ENCODE measurements around the gene IL12B. TPM values are rescaled to one million over a fixed set of nuclear protein-coding genes. Genes with fewer than 3 reads are reported as not detected.
"Not testable (repeated sequence)": the region's sequence is repeated elsewhere in the genome, so short reads cannot be mapped to it uniquely, and the experiment has no call there.

The IL12B gene
- total and polyA plus RNA-seq, 12 donors = not detected

DNA sequence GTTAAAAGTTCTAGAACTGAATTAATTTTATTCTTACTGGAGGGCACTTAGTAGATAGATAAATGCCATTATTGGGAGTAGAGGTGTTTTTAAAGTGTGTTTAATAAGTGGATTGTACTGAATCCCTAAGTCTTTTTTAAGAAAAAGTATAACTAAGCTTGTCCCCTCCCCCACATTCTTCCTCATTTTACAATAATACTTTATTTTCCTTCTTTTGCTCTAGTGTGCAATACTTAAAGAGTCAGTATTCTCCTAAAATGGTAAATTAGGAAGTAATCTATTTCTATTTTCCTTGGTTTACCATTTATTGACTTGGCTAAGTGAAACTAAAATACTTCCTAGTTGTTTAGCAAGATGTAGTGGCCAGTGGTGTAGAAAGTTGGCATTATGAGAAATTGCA lies 55.6 kb downstream of the IL12B start:
- intact Hi-C loops (cut with DNase I) = no loop called here
- no peak overlapping the region for H3K4me3 ChIP-seq
- H3K4me1 ChIP-seq (replicated peaks in 1 of 2) = no peaks in the 10 kb centered on the region
- H3K36me3 ChIP-seq (replicated peaks in 1 of 2) = peaks cover 0 to 40% of the 10 kb centered on the region in 2 donors
- TF ChIP-seq POLR2A (IDR thresholded peaks at IDR 0.05) = no peak
- TF ChIP-seq, protein P1, sequence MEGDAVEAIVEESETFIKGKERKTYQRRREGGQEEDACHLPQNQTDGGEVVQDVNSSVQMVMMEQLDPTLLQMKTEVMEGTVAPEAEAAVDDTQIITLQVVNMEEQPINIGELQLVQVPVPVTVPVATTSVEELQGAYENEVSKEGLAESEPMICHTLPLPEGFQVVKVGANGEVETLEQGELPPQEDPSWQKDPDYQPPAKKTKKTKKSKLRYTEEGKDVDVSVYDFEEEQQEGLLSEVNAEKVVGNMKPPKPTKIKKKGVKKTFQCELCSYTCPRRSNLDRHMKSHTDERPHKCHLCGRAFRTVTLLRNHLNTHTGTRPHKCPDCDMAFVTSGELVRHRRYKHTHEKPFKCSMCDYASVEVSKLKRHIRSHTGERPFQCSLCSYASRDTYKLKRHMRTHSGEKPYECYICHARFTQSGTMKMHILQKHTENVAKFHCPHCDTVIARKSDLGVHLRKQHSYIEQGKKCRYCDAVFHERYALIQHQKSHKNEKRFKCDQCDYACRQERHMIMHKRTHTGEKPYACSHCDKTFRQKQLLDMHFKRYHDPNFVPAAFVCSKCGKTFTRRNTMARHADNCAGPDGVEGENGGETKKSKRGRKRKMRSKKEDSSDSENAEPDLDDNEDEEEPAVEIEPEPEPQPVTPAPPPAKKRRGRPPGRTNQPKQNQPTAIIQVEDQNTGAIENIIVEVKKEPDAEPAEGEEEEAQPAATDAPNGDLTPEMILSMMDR (IDR thresholded peaks at IDR 0.05) = no peak
- H3K27me3 ChIP-seq = no peaks in the 10 kb centered on the region
- H3K9me3 ChIP-seq (replicated peaks in 1 of 3) = no peaks in the 10 kb centered on the region
- H3K27ac ChIP-seq = no peak overlapping the region
- no peak for DNase-seq

DNA sequence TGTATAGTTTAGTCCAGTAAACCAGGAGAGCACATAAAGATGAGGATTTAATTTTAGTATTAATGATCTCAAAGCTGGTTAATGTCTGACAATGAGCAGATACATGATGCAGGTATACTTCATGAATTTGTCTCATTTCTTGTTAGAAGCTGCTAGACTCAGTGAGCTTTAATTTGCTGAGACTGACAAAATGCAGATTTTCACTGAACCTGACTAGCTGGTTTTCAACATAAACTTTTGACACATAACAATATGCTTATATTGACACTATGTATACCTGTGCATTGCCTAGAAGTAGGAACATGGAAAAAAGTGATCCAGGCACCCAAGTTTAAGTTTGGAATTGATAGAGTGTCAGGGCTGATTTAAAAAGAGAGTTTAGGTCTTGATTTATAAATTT lies 56.4 kb downstream of the IL12B start:
- Histone ChIP-seq H3K9me3 (replicated peaks in 1 of 3) (no peaks in the 10 kb centered on the region), H3K27ac (no peak overlapping the region), H3K36me3 (replicated peaks in 1 of 2) (peaks cover 0 to 33% of the 10 kb centered on the region in 2 donors), H3K4me1 (replicated peaks in 1 of 2) (no peaks in the 10 kb centered on the region), H3K4me3 (no peak overlapping the region), H3K27me3 (no peaks in the 10 kb centered on the region)
- DNase-seq = no peak
- no peak for TF ChIP-seq POLR2A (IDR thresholded peaks at IDR 0.05)
- TF ChIP-seq, protein P1 (IDR thresholded peaks at IDR 0.05) = no peak
- intact Hi-C loops (cut with DNase I) = no loop called here

DNA sequence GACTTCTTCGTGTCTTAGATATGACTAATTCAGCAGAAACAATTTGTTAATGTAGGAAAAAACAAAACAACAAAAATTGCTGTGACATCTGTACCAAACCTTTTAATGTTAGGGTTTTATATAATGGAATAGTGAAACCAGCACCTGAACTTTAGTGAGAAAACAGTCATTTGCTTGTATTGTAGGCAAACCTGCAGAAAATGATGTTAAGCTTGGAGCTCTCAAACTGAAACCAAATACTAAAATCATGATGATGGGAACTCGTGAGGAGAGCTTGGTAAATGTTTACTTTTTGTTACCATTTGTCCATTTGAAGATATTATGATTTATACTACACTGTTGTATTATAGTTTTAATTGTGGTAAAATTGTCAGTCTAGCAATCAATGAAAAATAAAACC lies 60.6 kb downstream of the IL12B start:
- Histone ChIP-seq H3K27me3 (no peaks in the 10 kb centered on the region), H3K4me1 (replicated peaks in 1 of 2) (peaks cover 0 to 6% of the 10 kb centered on the region in 2 donors), H3K9me3 (replicated peaks in 1 of 3) (no peaks in the 10 kb centered on the region), H3K4me3 (no peak overlapping the region), H3K27ac (no peak overlapping the region), H3K36me3 (replicated peaks in 1 of 2) (peaks cover 0 to 11% of the 10 kb centered on the region in 2 donors)
- DNase-seq = no peak
- WGBS, 4 donors = 84 to 89% (median 87%) methylated on average over 2 of the region's 2 CpGs
- intact Hi-C loops (cut with DNase I) = loop anchor here in 1 of 2 donors (10.0 kb wide), 1 partner anchor 115 kb away; no protein-coding TSS in a partner anchor
- TF ChIP-seq, protein P1 (IDR thresholded peaks at IDR 0.05) = no peak
- no peak for TF ChIP-seq POLR2A (IDR thresholded peaks at IDR 0.05)

DNA sequence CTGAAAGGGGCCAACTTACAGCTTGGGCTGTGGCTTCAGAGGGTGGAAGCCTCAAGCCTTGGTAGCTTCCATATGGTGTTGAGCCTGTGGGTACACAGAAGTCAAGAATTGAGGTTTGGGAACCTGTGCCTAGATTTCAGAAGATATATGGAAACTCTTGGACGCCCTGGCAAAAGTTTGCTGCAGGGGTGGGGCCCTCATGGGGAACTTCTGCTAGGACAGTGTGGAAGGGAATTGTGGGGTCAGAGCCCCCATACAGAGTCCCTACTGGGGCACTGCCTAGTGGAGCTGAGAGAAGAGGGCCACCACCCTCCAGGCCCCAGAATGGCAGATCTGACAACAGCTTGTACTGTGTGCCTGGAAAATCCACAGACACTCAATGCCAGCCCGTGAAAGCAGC lies 63.5 kb downstream of the IL12B start:
- intact Hi-C loops (cut with DNase I) = loop anchor here in 1 of 2 donors (10.0 kb wide), 1 partner anchor 112 kb away; no protein-coding TSS in a partner anchor
- not testable (repeated sequence) for H3K36me3 ChIP-seq (replicated peaks in 1 of 2); H3K4me3 ChIP-seq; H3K27me3 ChIP-seq; H3K27ac ChIP-seq; H3K9me3 ChIP-seq (replicated peaks in 1 of 3); DNase-seq
- peaks cover 0 to 24% of the 10 kb centered on the region in 2 donors for H3K4me1 ChIP-seq (replicated peaks in 1 of 2)
- 99 to 100% (median 100%) methylated on average over 1 to 2 of the region's 2 CpGs for WGBS, 4 donors

Small RNA genes within 50 kb of the gene (small RNA-seq; reads per million reads assigned to genes)
- gene RNU4ATAC2P = 0 reads per million in 2 donors

Other genes with a start within 250 kb of the IL12B start
- 10 to 100 TPM in 3 of 9 donors, 1 to 10 TPM in 6; 4.0 to 12.2 (median 8.6) TPM for gene EBF1, start 230.6 kb downstream of the IL12B start, total RNA-seq
- 1 to 10 TPM; 2.6 to 7.3 (median 5.2) TPM for gene EBF1, start 230.6 kb downstream of the IL12B start, polyA plus RNA-seq
- 100 to 1,000 TPM in 3 of 9 donors, 10 to 100 TPM in 6; 61.6 to 138 (median 69.7) TPM for gene RNF145, start 120.9 kb downstream of the IL12B start, total RNA-seq
- gene RNF145, start 120.9 kb downstream of the IL12B start, polyA plus RNA-seq = 10 to 100 TPM; 20.2 to 72.0 (median 22.5) TPM
- gene UBLCP1, start 67.2 kb downstream of the IL12B start, total RNA-seq = 10 to 100 TPM; 12.7 to 25.5 (median 20.7) TPM
- gene UBLCP1, start 67.2 kb downstream of the IL12B start, polyA plus RNA-seq = 10 to 100 TPM; 11.3 to 27.2 (median 27.1) TPM

All from adrenal gland (tissue), 12 donors.